Right ventricle myocardium inferior (tissue), 1 donor: ENCODE measurements around the gene GPR17. TPM values are rescaled to one million over a fixed set of nuclear protein-coding genes. Genes with fewer than 3 reads are reported as not detected.
A peak's percentile ranks its signal among the peaks of the same experiment; 100 is the strongest.

ENCODE experiments used
- ATAC-seq: fragments of 200-7000 bp; cut with Tn5 transposase; one replicate; pipeline ENCODE4 v1.9.1; 2020; ENCODE audit warnings: mild to moderate bottlenecking, moderate library complexity
- DNase-seq: peaks from one replicate; pipeline ENCODE4 v3.0.0; 2021; ENCODE audit errors: missing footprints
- intact Hi-C: fragments of 100-400 bp; cut with DNase I; formaldehyde crosslinking; loops from one replicate; pipeline ENCODE4 v1.11.0; 2022
- total RNA-seq: library from RNA; stranded (reverse); fragmentation: NEBNext Ultra II Directional; extraction: Animal tissue kit (Norgen Biotek cat#: 25700); gene quantifications from one replicate; pipeline ENCODE4 v1.2.1, GENCODE V29; 2021
- donor health status: DM: no; HTN: yes; CAD: no; lungs with severe emphysema.

GPR17 gene
- total RNA-seq, 1 donor from 2014 or later: 0.16 TPM

DNA sequence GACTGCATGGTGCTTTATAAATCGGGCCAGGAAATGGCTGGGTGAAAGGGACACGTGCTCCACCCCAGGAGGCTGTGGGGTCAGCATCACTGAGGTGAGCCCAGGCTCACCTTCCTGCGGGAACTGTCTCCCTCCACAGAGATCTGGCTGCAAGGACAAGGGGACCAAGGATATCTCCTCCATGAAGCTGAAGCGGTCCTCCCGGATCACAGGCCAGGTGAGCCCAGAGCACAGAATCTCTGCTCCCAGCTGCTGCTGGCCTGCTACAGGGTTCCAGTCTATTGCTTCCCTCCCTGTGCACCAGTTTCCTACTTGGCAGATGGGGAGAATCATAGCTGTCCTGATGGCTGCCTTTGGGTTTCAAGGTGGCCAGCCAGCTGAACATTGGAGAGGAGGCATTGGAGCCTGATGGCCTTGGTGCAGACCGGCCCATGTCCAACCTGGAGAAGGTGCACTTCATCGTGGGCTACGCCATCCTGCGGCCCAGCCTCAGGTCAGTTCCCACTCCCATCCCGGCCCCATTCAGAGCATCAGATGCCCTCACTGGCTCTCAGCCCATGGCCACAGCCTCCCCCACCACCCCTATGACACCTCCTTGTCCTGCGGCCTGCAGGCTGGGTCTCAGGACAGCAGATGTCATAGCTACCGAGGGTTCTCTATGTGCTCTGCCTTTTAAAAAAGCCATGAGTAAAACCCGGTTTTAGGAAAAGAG is 33.7 kb upstream of the GPR17 start:
- intact Hi-C loops: no loop called here
- ATAC-seq (no peak), DNase-seq (no peak)

DNA sequence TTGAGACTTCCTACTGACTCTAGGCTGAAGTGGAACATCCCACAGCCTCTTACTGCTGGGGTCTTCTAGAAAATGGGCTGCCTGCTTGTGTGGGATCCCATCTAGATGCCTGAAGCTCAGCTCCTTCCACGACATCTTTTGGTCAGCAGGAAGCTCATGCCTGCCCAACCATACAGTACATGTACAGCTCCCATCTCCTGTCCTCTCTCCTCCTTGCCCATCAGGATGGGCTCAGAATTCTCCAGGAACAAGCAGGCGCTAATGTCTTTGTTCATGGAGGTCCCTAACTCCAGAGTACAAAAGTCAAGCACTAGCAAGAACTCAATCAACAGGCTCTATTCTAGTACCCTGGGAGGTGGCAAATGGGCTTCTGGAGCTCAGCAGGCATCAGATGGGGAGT is 31.7 kb upstream of the GPR17 start:
- no peak for DNase-seq

DNA sequence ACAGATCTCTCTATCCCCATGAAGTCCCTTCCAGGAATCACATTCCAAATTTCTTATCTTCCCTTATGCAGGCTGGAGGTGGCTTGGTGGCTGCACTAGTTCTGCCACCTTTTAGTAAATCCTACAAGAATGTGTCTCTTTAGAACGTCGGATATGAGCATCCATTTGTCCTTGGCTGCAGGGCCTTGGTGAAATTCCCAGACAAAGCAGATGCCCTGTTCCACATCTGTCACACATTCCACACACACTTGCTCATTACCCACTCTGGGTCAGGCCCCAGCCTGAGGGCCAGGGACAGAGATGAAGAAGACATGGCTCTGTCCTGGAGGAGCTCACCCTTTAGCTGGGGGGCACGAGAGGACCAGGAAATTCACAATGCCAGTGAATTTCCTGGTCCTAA is 31.2 kb upstream of the GPR17 start:
- ATAC-seq (no peak), DNase-seq (no peak)
- intact Hi-C loops: no loop called here

More for the DNA sequence above, 31.7 kb upstream of the GPR17 start:
- no peak for ATAC-seq
- intact Hi-C loops: no loop called here

DNA sequence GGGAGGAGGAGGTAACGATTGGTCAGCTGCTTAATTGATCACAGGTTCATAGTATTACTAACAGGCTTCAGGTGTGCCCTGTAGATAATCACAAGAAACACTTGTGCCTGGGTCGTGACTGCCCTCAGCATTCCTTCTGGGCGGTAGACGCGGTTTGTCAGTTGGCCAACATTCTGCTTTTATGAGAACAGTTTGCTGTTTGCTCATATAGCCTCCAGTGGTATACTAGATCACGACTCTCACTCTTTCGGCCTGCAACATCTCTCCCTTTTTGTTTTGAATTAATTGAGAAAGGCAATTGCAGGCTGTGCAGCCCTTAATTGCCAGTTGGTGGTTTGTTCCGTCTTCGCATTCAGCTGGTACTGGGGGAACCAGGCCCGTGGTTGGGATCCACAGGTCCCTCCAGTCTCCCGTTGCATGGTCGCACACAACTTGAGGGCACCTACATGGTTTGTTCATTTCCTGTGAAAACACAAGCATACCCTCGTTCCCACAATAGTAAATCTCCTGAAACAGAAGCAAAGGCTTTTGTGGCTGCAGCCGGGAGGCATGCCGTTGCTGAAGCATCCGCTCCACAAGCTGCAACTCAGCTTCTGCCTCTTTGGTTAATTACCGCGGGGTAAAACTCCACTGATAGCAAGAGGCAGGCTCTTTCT is 30.3 kb upstream of the GPR17 start:
- intact Hi-C loops: no loop called here
- no peak for ATAC-seq

DNA sequence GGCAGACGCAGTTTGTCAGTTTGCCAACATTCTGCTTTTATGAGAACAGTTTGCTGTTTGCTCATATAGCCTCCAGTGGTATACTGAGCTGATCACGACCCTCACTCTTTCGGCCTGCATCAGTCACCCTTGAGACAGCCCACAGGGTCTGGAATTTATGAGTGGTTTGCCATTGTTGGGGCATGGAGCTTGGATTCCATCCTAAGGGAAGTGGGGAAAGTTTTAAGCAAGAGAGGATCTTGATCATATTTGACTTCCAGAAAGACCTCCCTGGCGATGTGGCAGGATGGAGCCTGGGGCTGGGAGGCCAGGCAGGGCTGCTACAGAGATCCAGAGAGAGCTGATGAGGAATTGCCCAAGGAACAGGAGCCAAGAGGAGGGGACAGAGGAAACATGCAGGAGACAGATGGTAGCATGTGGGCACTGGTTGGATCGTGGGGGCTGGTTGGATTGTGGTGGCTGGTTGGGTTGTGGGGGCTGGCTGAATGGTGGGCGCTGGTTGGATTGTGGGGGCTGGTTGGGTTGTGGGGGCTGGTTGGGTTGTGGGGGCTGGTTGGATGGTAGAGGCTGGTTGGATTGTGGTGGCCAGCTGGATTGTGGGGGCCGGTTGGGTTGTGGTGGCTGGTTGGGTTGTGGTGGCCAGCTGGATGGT is 27.3 kb upstream of the GPR17 start:
- DNase-seq (no peak), ATAC-seq (no peak)
- intact Hi-C loops: no loop called here

More for the DNA sequence above, 30.3 kb upstream of the GPR17 start:
- DNase-seq: no peak

- no peak for DNase-seq
- intact Hi-C loops: no loop called here
- no peak for ATAC-seq
These were observed 26.8 kb upstream of the GPR17 start for GRCh38 chr2:127619203-127619590.

- ATAC-seq (no peak), DNase-seq (no peak)
- intact Hi-C loops: no loop called here
These were observed 25.9 kb upstream of the GPR17 start for GRCh38 chr2:127619877-127620705.

DNA sequence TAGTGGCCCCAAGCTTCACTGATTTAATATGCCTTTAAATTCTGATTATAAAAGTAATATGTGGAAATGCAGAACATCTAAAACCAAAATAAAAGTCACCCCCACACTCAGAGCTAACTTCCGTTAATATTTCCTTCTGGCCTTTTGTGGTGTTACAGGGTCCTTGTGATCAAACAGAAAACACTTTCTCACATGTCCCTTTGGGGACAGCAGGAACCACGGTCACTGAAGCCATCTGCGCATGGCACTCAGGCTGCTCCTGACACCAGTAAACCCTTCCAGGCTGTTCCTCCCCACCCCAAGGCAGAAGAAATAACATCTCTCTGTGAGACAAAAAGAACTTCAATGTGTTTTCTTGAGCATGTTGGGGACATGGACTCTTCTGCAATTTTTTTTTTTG is 25.1 kb upstream of the GPR17 start:
- DNase-seq (no peak), ATAC-seq (no peak)
- intact Hi-C loops: no loop called here

DNA sequence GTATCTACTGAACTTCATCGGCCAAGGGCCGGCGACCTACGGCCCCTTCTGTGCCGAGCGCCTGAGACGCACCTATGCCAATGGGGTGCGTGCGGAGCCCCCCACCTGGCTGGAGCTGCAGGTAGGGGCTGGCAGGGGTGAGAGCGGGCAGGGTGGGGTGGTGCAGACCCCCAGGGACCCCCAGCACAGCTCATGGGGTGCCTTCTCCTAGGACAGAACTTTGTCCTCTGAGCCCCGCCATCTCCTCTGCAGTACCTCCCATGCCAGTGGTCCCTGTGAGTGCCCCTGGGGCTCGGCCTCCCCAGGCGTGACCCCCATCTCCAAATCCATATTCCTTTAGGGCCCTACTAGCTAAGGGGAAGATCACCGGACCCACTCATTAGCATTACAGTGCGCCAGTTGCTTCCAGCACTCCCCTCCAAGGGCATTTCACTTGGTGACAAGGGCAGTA is 23.9 kb upstream of the GPR17 start:
- no peak for ATAC-seq
- intact Hi-C loops: no loop called here
- no peak for DNase-seq

DNA sequence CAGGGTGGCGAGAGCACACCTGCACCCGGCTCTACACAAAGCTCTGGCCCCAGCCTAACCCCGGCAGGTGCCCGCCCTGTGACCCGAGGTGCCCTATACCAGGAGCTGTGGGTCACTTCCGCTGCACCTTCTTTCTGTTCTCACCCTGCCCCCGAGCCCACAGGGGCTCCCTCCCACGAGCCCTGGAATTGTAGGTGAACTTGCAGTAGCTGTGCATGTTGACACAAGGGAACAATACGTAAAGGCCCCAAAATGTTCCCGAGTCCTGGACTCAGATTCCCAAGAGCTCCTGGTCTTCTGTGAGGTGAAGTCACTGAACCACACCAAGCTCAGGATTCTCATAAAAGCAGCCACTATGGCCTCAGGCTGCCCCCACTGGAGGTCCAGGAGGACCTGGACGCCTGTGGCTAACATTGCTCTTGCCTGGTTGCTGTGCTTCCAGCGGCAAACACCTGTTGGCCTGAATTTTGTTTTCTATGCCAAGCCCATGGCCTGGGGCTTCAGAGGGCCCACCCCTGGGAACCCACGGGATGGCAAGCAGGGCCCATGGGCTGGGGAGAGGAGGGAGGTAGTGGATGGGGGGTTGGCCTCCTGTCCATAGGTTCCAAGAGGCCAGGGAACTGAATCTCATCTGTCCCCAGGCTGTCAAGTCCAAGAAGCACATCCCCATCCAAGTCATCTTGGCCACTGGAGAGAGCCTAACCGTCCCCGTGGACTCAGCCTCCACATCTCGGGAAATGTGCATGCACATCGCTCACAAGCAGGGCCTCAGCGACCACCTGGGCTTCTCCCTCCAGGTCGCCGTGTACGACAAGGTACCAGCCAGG is 23.2 kb upstream of the GPR17 start:
- DNase-seq: peak; percentile 63
- intact Hi-C loops: no loop called here
- no peak for ATAC-seq

DNA sequence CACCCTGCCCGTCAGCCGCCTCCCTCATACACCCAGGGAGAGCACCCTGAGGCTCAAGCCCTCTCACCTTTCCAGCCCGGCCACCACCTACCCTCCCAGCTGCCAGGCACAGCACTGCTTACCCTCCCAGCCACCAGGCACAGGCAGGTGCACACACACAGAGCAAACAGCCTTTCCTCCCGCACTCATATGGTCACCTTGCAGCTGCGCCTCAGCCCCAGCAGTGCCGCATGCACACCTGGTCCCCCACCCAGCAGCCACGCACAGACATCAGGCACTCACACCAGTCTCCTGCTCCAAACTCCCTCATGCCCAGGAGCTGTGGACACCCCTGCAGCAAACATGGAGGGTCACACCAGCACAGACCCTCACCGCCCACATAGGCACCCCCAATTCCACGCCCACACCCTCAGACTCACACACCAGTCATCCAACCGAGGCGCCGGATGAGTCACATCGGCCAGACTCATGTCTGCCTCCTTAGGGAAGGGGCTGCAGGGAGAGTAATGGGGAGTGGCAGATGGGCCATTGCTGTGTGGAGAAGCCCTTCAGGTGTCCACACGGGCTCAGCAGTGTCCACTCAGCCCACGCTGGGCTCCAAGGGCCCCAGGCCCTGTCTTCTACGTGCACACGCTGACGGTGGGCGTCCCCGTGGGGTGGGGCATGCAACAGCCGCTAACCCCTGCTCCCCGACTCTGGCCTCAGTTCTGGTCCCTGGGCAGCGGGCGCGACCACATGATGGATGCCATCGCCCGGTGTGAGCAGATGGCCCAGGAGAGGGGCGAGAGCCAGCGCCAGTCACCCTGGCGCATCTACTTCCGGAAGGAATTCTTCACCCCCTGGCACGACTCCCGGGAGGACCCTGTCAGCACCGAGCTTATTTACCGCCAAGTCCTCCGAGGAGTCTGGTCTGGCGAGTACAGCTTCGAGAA is 22.3 kb upstream of the GPR17 start:
- no peak for ATAC-seq
- DNase-seq: no peak
- intact Hi-C loops: no loop called here

DNA sequence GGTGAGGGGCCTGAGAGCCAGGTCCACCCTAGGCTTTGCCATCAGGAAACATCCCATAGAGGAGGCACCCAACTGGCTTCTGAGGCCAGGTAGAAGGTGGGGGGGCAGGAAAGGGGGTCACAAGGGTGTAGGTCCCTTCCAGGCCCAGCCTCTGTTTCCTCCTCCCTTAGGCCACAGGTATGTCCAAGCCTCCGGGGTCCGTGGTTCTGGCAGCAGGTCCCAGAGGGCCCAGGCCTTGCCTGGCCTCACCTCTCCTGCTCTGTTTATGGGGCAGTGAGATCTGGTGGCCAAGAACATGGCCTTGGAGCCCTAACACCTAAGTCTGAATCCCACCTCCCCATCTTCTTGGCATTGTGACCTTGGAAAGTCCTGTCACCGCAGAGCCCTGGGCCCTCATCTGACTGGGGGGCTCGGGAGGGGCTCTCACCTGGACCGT is 21.6 kb upstream of the GPR17 start:
- intact Hi-C loops: no loop called here
- no peak for DNase-seq
- ATAC-seq: no peak

GRCh38 chr2:127624756-127625571 is 21.0 kb upstream of the GPR17 start:
- intact Hi-C loops: no loop called here
- DNase-seq: peak; percentile 46
- no peak for ATAC-seq

- intact Hi-C loops: no loop called here
- ATAC-seq (no peak), DNase-seq (no peak)
These were observed 20.4 kb upstream of the GPR17 start for GRCh38 chr2:127625572-127625951.

DNA sequence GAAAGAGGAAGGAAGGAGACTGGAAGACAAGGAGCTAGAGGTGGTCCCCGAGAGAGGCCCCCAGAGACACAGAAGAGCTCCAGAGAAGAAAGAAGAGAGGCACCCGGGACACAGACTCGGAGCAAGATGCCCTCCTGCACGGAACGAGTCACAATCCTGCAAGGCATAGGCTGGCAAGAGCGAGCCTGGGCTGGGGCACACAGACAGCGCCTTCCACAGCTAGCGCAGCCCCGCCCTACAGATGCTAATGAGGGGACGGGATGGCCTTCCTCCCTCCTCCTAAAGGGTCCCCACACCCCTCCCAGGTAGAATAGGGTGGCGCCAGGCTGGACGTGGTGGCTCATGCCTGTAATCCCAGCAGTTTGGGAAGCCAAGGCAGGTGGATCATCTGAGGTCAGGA is 19.8 kb upstream of the GPR17 start:
- ATAC-seq (no peak), DNase-seq (peak; percentile 61)
- intact Hi-C loops: no loop called here

DNA sequence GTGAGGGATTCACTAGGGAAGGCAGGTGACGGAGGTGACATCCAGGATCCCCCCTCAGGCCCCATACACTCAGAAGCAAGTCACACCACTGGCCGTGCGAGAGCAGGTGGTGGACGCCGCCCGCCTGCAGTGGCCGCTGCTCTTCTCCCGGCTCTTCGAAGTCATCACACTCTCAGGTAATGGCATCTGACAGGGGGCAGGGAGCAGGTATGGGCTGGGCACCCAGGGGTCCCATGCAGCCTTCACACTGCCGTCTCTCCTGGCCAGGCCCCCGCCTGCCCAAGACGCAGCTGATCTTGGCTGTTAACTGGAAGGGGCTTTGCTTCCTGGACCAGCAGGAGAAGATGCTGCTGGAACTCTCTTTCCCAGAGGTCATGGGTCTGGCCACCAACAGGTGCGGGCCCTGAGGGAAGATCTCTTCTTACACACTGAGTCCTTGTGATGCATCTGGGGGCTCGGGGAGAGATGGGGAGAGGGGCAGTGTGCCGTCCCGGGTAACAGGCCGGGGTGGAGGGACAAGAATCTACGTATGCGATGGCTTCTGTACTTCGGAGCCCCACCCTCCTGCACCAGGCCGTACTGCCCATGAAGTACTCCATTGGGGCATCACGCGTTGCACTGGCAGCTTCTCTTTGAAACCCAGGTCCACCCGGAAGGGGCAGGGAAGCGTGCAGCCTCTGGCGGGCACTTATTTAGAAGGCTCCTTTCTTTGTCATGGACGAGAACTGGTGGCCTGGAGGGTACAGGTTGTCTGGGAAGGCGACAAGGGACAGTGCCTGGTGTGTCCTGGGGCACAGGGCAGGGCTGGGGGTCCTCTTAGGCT is 18.8 kb upstream of the GPR17 start:
- DNase-seq (peak; percentile 57), ATAC-seq (no peak)
- intact Hi-C loops: no loop called here
